Ovary (tissue), 3 donors: ENCODE data around the gene MAST2.

Experiments
- EP300 ChIP-seq: sonication (generic); formaldehyde crosslinking; IDR thresholded peaks from one replicate; pipeline ENCODE4 v1.6.1; 2017; ENCODE audit warnings: antibody characterized with exemption
- POLR2A ChIP-seq: fragments of 450-650 bp; IDR thresholded peaks from one replicate; pipeline ENCODE4 v1.6.1; 2017; ENCODE audit warnings: antibody characterized with exemption, mild to moderate bottlenecking, moderate library complexity
- TF ChIP-seq, protein P1 (sequence below), 3 donors: fragments of 450-650 bp in 2 of 3; fragments of 200-600 bp in 1 of 3; IDR thresholded peaks; one replicate each; pipeline versions ENCODE4 v1.5.1 to v1.8.0; 2016 to 2022; ENCODE audit warnings: antibody characterized with exemption in 3 of 3, mild to moderate bottlenecking in 1 of 3
- donor health status: DM: no; HTN: no; CAD: no.

DNA sequence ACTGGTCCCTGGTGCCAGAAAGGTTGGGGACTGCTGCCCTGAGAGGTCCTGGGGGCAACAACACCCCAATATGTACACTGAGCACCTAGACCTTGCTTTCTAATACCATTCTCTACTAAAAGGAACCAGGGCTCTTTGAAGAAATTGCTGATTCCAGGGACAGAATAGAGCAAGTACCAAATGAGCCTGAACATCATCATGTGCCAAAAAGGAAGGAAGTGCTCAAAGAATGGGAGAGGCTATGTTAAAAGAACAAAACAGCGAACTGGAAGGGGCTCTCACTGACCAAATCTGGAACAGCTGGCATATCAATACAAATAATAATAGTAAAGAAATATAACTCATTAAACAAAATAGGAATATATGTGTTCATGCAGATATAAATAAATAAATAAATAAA, 278.2 kb downstream of the MAST2 start:
- TF ChIP-seq EP300 (no peak), POLR2A (no peak)
- TF ChIP-seq, protein P1, sequence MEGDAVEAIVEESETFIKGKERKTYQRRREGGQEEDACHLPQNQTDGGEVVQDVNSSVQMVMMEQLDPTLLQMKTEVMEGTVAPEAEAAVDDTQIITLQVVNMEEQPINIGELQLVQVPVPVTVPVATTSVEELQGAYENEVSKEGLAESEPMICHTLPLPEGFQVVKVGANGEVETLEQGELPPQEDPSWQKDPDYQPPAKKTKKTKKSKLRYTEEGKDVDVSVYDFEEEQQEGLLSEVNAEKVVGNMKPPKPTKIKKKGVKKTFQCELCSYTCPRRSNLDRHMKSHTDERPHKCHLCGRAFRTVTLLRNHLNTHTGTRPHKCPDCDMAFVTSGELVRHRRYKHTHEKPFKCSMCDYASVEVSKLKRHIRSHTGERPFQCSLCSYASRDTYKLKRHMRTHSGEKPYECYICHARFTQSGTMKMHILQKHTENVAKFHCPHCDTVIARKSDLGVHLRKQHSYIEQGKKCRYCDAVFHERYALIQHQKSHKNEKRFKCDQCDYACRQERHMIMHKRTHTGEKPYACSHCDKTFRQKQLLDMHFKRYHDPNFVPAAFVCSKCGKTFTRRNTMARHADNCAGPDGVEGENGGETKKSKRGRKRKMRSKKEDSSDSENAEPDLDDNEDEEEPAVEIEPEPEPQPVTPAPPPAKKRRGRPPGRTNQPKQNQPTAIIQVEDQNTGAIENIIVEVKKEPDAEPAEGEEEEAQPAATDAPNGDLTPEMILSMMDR (IDR thresholded peaks at IDR 0.05), result no peak
